HG03159 (cell line): ENCODE results near the gene PTGDR2.

Experiments
- ATAC-seq: cut with Tn5 transposase; IDR thresholded peaks from one replicate; pipeline ENCODE4 v1.9.1; 2021; ENCODE audit warnings: mild to moderate bottlenecking, moderate library complexity; ENCODE audit not compliant: unreplicated experiment

Gene PTGDR2

GRCh38 chr11:60874421-60875365 lies 18.9 kb upstream of the PTGDR2 start:
- no peak for ATAC-seq

GRCh38 chr11:60873533-60873932 lies 17.8 kb upstream of the PTGDR2 start:
- ATAC-seq = no peak

- no peak for ATAC-seq
These were observed 17.3 kb upstream of the PTGDR2 start for GRCh38 chr11:60872961-60873524.

- no peak for ATAC-seq
These were observed 16.6 kb upstream of the PTGDR2 start for GRCh38 chr11:60872124-60872960.

GRCh38 chr11:60871378-60872061 lies 15.8 kb upstream of the PTGDR2 start:
- no peak for ATAC-seq

GRCh38 chr11:60870733-60871377 lies 15.1 kb upstream of the PTGDR2 start:
- ATAC-seq = no peak

- no peak for ATAC-seq
These were observed 14.5 kb upstream of the PTGDR2 start for GRCh38 chr11:60870276-60870675.

- no peak for ATAC-seq
These were observed 13.7 kb upstream of the PTGDR2 start for GRCh38 chr11:60869451-60869825.

GRCh38 chr11:60868682-60869450 lies 13.1 kb upstream of the PTGDR2 start:
- ATAC-seq = no peak

GRCh38 chr11:60867871-60868681 lies 12.3 kb upstream of the PTGDR2 start:
- ATAC-seq = no peak

- no peak for ATAC-seq
These were observed 11.4 kb upstream of the PTGDR2 start, which contains the start of gene ZP1 for GRCh38 chr11:60866911-60867870. ZP1 (plus strand) TSS chr11:60867542; CDS start chr11:60867562, 20 bp downstream.

GRCh38 chr11:60864856-60865513 lies 9.2 kb upstream of the PTGDR2 start:
- no peak for ATAC-seq

- ATAC-seq = no peak
These were observed 8.1 kb upstream of the PTGDR2 start for GRCh38 chr11:60863550-60864521.

- no peak for ATAC-seq
These were observed 6.4 kb upstream of the PTGDR2 start for GRCh38 chr11:60862171-60862570.

GRCh38 chr11:60860943-60861342 lies 5.2 kb upstream of the PTGDR2 start:
- no peak for ATAC-seq
